Dermis blood vessel endothelial cell (primary cell): Measurements from ENCODE around the gene OSBPL3. TPM values are rescaled to one million over a fixed set of nuclear protein-coding genes. Genes with fewer than 3 reads are reported as not detected.
"Not testable (repeated sequence)": the region's sequence is repeated elsewhere in the genome, so short reads cannot be mapped to it uniquely, and the experiment has no call there.

Experiments used
- DNase-seq: peaks from one replicate; pipeline ENCODE4 v3.0.0; 2010
- total RNA-seq: library from RNA; depleted of rRNA; stranded (reverse); fragments of >200 nt; gene quantifications from 2 replicates; pipeline ENCODE4 v1.2.3, GENCODE V29; 2014

OSBPL3 gene, protein sequence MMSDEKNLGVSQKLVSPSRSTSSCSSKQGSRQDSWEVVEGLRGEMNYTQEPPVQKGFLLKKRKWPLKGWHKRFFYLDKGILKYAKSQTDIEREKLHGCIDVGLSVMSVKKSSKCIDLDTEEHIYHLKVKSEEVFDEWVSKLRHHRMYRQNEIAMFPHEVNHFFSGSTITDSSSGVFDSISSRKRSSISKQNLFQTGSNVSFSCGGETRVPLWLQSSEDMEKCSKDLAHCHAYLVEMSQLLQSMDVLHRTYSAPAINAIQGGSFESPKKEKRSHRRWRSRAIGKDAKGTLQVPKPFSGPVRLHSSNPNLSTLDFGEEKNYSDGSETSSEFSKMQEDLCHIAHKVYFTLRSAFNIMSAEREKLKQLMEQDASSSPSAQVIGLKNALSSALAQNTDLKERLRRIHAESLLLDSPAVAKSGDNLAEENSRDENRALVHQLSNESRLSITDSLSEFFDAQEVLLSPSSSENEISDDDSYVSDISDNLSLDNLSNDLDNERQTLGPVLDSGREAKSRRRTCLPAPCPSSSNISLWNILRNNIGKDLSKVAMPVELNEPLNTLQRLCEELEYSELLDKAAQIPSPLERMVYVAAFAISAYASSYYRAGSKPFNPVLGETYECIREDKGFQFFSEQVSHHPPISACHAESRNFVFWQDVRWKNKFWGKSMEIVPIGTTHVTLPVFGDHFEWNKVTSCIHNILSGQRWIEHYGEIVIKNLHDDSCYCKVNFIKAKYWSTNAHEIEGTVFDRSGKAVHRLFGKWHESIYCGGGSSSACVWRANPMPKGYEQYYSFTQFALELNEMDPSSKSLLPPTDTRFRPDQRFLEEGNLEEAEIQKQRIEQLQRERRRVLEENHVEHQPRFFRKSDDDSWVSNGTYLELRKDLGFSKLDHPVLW
- total RNA-seq, result 25.2 and 31.8 TPM in 2 replicates

DNA sequence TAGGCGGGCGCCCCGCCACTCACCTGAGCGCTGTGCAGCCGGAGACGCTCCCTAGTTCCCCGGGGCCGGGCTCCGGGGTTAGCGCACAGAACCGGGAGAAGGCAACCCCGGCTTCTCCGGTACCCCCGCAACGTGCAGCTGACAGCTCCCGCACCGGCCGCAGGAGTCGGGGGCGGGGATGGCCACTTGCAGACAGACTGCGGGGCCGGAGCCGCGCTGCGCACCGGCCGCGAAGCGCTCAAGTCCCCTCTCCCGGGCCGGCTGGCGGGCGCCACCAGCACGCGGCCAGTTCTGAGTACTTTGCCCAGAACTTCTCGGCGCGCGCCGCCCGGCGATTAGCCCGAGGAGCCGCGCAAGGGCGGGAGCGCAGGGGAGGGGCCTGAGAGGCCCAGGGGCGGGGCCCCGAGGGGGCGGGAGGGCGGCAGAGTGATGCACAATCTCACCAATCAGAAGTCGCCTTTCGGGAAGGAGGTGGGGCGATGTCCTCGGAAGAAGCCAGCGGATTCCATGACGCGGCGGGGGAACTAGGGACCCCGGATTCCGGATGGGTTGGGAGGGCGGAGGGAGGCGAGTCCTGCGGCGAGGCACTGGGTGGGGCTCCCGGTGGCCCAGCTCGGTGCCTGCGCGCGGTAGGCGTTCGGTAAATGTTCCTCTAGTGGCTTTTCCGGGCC lies at the start of gene OSBPL3:
Gene OSBPL3 (minus strand): TSS at position 316 of the 671 bp plus-strand sequence. CDS start 87,706 bp downstream, outside the sequence.
- peak; percentile 96 for DNase-seq

DNA sequence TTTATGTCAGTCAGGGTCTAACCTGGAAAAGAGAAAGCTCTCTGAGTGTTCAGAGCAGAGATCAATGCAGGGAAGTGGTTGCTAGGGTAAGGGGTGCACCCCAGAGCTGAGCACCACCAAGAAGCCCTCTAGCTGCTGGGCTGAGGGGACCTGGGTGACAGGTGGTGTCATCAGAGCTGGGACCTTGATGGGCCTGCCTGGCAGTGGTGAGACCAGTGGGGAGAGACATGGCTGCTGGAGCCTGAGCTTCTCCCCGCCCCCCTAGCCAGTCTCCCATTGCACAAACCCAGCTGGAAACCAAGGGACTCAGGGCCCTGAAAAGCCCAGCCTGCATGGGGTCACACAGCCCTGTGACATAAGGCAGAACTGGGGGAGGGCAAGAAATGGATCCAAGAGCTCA lies 49.1 kb upstream of the OSBPL3 start:
- DNase-seq, result no peak

DNA sequence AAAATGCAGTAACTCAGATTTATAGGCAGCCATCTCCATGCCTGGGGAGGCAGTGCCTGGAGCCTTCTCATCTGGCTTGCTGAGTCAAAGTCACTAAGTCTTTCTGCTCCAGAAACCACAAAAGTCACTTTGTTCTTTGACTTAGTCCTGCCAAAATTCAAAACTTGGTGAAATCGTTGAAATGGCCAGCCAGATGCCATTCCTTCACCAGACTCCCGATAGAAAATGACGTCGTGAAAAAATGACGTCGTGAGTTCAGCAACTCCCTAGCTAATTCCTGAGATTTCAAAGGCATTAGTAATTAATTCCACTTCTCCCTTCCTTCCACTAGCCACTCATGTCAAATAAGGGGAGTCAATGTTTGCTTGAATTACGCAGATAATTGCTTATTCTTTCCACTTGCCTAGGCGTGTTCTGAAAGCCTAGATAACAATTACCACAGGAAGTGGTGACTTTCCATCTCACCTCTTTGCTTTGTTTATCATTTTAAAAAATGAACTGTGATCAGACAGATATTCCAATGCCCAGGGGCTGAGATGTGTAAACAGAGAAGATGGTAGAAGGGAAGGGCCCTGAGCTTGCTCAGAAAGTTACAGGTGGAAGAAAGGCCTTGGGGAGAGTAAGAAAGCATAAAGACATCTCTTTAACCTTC lies 48.5 kb upstream of the OSBPL3 start:
- peak; percentile 85 for DNase-seq

DNA sequence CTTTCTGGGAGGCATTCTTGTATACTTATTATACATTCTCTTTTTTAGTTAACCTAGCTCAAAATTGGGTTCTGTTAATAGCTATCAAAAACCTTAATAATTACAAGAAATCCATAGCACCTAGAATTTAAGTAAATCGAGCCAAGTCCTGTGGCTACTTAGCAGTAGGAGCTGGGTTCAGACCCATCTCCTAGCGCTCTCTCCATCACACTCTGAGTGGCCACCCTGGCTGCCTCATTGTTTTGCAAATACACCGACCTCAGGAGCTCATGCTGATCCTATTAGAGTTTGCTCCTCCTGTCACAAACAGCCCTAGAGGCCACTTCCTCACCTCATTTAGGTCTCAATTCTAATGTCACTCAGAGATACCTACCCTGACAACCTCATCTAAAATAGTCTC lies 46.2 kb upstream of the OSBPL3 start:
- DNase-seq, result no peak

GRCh38 chr7:25025218-25025671 lies 45.3 kb upstream of the OSBPL3 start:
- peak; percentile 66 for DNase-seq

GRCh38 chr7:25024066-25024465 lies 44.1 kb upstream of the OSBPL3 start:
- DNase-seq, result no peak

- not testable (repeated sequence) for DNase-seq
Observed at GRCh38 chr7:25017671-25018070, 37.7 kb upstream of the OSBPL3 start.

- no peak for DNase-seq
Observed at GRCh38 chr7:25014756-25015155, 34.8 kb upstream of the OSBPL3 start.

DNA sequence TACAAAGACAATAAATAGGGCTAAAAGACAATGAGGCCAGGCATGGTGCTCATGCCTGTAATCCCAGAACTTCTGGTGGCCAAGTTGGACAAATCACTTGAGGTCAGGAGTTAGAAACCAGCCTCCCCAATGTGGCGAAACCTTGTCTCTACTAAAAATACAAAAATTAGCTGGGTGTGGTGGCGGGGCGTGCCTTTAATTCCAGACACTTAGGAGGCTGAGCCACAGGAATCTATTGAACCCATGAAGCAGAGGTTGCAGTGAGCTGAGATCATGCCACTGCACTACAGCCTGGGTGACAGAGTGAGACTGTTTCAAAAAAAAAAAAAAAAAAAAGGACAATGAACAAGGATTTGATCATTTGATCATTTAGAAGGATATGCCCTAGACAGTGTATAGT lies 32.7 kb upstream of the OSBPL3 start:
- not testable (repeated sequence) for DNase-seq

- no peak for DNase-seq
Observed at GRCh38 chr7:25012254-25012653, 32.3 kb upstream of the OSBPL3 start.

DNA sequence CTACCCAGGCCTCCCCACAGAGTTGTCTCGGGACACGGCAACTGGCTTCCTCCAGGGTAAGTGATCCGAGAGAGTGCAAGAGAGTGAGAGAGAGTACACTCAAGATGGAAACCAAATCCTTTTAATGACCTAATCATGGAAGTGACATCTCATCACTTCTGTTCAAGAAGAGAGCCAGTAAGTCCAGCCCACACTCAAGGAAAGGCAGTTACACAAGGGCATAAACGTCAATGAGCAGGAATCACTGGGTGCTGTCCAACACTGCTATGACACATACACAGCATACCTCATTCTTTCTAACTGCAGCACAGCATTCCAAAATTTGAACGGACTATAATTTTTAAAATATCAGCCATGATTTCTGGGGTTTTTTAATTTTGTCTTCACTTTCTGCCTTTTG lies 29.3 kb upstream of the OSBPL3 start:
- DNase-seq, result peak; percentile 14

DNA sequence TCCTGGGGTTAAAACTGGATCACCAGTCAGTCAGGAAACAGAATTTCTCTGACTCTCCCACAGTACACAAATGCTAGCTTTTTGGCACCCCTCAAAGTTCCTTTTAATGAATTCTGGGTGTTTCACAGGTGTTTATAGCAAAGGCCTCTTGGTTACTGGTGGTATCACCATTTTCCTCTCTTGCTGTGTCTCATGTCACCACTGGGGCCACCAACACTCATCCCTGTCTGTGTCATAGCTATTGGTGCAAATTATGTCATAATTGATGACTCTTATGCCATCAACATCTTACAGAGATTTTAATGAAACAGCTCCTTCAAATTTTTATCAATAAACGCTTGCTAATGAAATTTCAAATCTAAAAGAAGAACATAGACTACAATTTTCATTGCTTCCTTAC lies 27.7 kb upstream of the OSBPL3 start:
- no peak for DNase-seq

- no peak for DNase-seq
Observed at GRCh38 chr7:25006276-25006675, 26.3 kb upstream of the OSBPL3 start.

DNA sequence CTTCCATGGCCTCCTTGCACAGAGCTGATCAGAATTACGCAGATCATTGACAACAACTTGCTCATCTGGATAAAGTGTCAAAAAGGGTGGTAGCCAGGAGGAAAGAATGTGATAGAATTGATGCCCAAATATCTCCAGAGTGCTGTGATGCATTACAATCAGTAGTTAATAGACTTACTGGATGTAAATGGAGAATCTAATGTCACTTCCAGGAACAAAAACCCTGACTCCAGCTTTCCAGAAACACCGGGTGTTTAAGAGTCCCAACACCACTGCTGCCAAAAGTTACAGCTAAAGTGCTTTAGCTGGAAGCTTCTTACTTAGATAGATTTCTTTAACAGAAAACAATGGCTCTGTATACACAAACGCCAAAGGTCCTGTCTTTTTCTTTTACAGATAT lies 25.7 kb upstream of the OSBPL3 start:
- DNase-seq, result no peak

DNA sequence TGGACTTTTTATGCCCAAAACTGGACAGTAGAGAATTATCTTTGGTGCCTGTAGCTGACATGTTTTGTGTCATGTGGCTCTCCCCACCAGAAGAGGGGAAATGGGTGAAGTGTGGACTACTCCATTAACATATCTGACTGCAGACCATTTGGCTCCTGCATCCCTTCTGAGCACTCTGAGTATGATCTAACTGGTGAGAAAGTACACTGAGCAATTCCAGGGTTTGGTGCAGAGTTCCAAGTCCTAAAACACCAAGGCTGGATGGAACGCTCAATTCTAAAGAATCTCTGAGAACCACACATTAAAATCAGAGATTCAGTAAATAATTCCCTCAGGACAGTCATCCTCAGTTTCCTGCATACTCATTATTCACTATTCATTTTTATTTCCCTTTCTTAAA lies 22.8 kb upstream of the OSBPL3 start:
- no peak for DNase-seq

GRCh38 chr7:24995466-24995865 lies 15.5 kb upstream of the OSBPL3 start:
- no peak for DNase-seq

GRCh38 chr7:24992314-24992713 lies 12.3 kb upstream of the OSBPL3 start:
- DNase-seq, result no peak

GRCh38 chr7:24991353-24991752 lies 11.4 kb upstream of the OSBPL3 start:
- DNase-seq, result no peak

DNA sequence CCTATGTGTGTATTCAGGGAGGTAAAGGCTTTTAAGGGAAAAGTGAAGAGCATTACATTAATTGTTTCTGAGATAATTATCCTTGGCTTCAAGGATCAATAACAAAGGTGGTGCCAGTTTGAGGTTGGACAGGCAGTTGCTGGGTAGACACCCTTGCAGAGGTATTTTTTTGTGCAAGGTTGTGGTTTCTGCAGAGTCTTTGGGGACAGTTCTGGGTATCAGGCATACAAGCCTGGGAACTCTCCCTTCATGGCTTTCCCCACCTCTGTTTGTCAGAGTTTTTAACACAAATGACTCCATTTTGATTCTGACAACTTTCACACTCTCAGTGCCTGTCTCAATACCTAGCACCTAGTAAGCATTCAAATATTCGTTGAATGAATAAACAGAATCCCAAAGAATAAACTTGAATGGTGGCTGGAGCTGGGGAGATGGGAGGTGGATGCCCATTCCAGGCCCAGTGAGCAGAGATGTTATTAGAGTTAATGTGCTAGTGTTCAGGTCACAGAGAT lies 7.4 kb upstream of the OSBPL3 start:
- DNase-seq, result no peak

DNA sequence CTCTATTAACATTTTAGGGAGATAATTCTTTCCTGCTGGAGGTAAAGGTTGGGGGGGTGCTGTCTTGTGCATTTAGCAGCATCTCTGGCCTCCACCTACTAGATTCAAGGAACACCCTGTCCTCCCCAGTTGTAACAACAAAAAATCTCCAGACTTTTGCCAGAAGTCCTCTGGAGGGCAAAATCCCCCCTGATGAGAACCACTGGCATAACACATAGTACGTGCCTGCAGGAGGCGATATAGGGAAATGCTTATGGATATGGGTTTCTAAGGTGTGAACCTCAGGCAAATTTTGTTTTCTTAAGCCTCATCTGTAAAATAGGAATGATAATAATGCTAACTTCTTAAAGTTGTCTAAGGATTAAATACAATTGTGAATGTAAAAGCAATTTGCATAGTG lies 2.9 kb upstream of the OSBPL3 start:
- no peak for DNase-seq

GRCh38 chr7:24981171-24981951 lies 1.4 kb upstream of the OSBPL3 start:
- peak; percentile 63 for DNase-seq
